SU-DHL-6 (cell line): ENCODE measurements around the gene LHPP.

ENCODE experiments used
- EZH2phosphoT487 ChIP-seq: fragments of 200-600 bp; sonication (generic), shearing (Covaris generic); conservative IDR thresholded peaks from 2 replicates; pipeline ENCODE4 v1.6.1; 2018; ENCODE audit warnings: mild to moderate bottlenecking, antibody characterized with exemption, low read length, moderate library complexity, mixed read lengths
- TF ChIP-seq, protein P1 (sequence below): fragments of 200-600 bp; sonication (generic); IDR thresholded peaks from one replicate; pipeline ENCODE4 v1.5.1; 2017; ENCODE audit warnings: antibody characterized with exemption, mild to moderate bottlenecking, low read length, moderate library complexity; ENCODE audit not compliant: insufficient read depth, poor library complexity, severe bottlenecking

DNA sequence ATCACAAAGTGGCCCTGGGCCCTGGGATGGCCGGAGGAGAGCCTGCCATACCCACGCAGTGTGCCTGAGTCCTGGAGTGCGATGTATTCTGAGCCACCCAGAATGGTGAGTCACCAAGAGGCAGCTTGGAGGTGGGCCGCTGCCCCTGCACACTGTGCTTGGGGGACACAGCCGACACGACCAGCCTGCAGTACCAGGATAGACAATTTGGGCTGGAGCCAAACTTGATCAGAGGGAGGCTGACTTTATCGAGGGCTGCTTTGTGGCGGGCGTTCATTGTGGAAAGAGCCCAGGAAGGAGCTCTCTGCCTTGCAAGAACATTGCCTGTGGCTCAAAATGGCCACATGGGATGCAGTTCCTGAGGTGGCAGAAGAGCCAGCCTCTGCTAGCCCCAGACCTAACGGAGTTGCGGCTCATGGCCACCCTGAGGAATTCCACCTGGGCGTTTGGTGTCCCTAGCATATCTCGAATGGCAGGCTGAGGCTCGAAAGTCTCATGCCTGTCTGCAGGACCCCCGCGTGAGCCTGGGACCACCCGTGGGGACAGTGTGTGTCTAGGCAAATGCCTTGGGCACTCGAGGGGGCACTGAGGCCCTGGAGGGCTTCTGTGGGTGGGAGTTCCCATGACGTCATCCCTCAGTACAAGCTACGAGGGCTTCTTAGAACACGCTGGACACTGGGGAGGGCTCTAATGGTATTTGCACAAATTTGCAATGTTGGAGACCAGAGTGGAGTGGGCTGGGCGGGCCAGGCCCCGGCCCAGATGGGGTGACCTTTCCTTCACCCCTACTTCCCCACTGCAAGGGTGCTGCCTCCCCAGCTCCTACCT, 79.7 kb downstream of the LHPP start:
- TF ChIP-seq, protein P1, sequence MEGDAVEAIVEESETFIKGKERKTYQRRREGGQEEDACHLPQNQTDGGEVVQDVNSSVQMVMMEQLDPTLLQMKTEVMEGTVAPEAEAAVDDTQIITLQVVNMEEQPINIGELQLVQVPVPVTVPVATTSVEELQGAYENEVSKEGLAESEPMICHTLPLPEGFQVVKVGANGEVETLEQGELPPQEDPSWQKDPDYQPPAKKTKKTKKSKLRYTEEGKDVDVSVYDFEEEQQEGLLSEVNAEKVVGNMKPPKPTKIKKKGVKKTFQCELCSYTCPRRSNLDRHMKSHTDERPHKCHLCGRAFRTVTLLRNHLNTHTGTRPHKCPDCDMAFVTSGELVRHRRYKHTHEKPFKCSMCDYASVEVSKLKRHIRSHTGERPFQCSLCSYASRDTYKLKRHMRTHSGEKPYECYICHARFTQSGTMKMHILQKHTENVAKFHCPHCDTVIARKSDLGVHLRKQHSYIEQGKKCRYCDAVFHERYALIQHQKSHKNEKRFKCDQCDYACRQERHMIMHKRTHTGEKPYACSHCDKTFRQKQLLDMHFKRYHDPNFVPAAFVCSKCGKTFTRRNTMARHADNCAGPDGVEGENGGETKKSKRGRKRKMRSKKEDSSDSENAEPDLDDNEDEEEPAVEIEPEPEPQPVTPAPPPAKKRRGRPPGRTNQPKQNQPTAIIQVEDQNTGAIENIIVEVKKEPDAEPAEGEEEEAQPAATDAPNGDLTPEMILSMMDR: no peak
- no peak for TF ChIP-seq EZH2phosphoT487
